Erythroblast (primary cell): ENCODE data around the gene POM121C.
"Not testable (repeated sequence)": the region's sequence is repeated elsewhere in the genome, so short reads cannot be mapped to it uniquely, and the experiment has no call there.

Source experiments
- GATA1 ChIP-seq: IDR thresholded peaks from 2 replicates; pipeline ENCODE4 v1.6.1; 2011; ENCODE audit warnings: low read depth, mild to moderate bottlenecking, control low read depth, low read length, moderate library complexity
- POLR2A ChIP-seq: IDR thresholded peaks from 2 replicates; pipeline ENCODE4 v1.6.1; 2011; ENCODE audit warnings: mild to moderate bottlenecking, low read length

GRCh38 chr7:75439000-75439399, 47.1 kb downstream of the POM121C start:
- TF ChIP-seq POLR2A, GATA1: not testable (repeated sequence)
